Lower leg skin (tissue), 3 donors: ENCODE results near the gene HARS1.
"Not testable (repeated sequence)": the region's sequence is repeated elsewhere in the genome, so short reads cannot be mapped to it uniquely, and the experiment has no call there.

Experiments
- POLR2A ChIP-seq, 2 donors: fragments of 450-650 bp; IDR thresholded peaks; one replicate each; pipeline ENCODE4 v1.6.1; 2016 to 2017; ENCODE audit warnings: antibody characterized with exemption in 2 of 2, mild to moderate bottlenecking in 1 of 2, moderate library complexity in 1 of 2
- TF ChIP-seq, protein P1 (sequence below), 3 donors: fragments of 450-650 bp; IDR thresholded peaks; one replicate each; pipeline ENCODE4 v1.5.1; 2016; ENCODE audit warnings: antibody characterized with exemption in 3 of 3, mild to moderate bottlenecking in 3 of 3, moderate library complexity in 2 of 3

DNA sequence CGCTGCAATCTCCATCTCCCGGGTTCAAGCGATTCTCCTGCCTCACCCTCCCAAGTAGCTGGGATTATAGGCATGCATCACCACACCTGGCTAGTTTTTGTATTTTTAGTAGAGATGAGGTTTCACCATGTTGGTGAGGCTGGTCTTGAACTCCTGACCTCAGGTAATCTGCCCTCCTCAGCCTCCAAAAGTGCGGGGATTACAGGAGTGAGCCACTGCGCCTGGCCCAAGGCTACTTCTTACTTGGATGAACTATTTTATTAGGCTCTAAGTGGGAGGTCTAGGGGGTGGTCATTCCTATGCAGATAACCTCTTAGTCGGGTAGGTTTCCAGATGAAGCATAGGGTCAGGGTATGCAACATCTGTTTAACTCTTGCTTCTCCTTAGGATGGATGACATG lies 30.8 kb downstream of the HARS1 start:
- TF ChIP-seq, protein P1, sequence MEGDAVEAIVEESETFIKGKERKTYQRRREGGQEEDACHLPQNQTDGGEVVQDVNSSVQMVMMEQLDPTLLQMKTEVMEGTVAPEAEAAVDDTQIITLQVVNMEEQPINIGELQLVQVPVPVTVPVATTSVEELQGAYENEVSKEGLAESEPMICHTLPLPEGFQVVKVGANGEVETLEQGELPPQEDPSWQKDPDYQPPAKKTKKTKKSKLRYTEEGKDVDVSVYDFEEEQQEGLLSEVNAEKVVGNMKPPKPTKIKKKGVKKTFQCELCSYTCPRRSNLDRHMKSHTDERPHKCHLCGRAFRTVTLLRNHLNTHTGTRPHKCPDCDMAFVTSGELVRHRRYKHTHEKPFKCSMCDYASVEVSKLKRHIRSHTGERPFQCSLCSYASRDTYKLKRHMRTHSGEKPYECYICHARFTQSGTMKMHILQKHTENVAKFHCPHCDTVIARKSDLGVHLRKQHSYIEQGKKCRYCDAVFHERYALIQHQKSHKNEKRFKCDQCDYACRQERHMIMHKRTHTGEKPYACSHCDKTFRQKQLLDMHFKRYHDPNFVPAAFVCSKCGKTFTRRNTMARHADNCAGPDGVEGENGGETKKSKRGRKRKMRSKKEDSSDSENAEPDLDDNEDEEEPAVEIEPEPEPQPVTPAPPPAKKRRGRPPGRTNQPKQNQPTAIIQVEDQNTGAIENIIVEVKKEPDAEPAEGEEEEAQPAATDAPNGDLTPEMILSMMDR (IDR thresholded peaks at IDR 0.05), result not testable (repeated sequence)
- TF ChIP-seq POLR2A (IDR thresholded peaks at IDR 0.05), result not testable (repeated sequence)
